Measurements from ENCODE around the gene WIPF3.
"Not testable (repeated sequence)": the region's sequence is repeated elsewhere in the genome, so short reads cannot be mapped to it uniquely, and the experiment has no call there.

Gene WIPF3

GRCh38 chr7:29958667-29959358, 152.5 kb downstream of the WIPF3 start:
- no peak for DNase-seq

- DNase-seq, result not testable (repeated sequence)
Measured at GRCh38 chr7:29961611-29962010, 155.3 kb downstream of the WIPF3 start.

- DNase-seq, result no peak
Measured at GRCh38 chr7:29962035-29962434, 155.7 kb downstream of the WIPF3 start.

GRCh38 chr7:29965030-29965429, 158.7 kb downstream of the WIPF3 start:
- no peak for DNase-seq
